H1 (cell line): ENCODE measurements around the gene LSG1. TPM values are rescaled to one million over a fixed set of nuclear protein-coding genes. Genes with fewer than 3 reads are reported as not detected.

Source experiments
- CTCF ChIA-PET: fragments of 300-600 bp; sonication (Branson Sonifier 250); formaldehyde crosslinking; loops from one replicate; lab custom pipeline; 2021; ENCODE audit not compliant: partially characterized antibody; lab: Charles Lee
- POLR2A ChIA-PET: fragments of 300-600 bp; sonication (Branson Sonifier 250); formaldehyde crosslinking; loops from one replicate; lab custom pipeline; 2021; ENCODE audit warnings: inconsistent platforms; ENCODE audit not compliant: partially characterized antibody; lab: Charles Lee
- DNase-seq, 2 experiments: peaks; one replicate each; pipeline versions ENCODE4 v3.0.0 to v3.0.0-alpha.2; 2010 to 2022; ENCODE audit warnings: low spot score in 2 of 2, low read depth in 1 of 2, mixed read lengths in 1 of 2
- FAIRE-seq: peaks from 2 replicates; lab custom pipeline; 2011; peaks lifted over from hg19 to GRCh38; lab: Jason Lieb, UNC
- H2AFZ ChIP-seq: 2 replicates; pipeline ENCODE4 v1.8.1; 2012; ENCODE audit warnings: low read length, inconsistent platforms
- H2AK5ac ChIP-seq: 2 replicates; pipeline ENCODE4 v1.6.1; 2013; ENCODE audit warnings: low read depth, low read length
- H2BK120ac ChIP-seq: replicated peaks from 2 replicates; pipeline ENCODE3; 2013; ENCODE audit warnings: low read depth, low read length, inconsistent platforms
- H2BK12ac ChIP-seq: 2 replicates; pipeline ENCODE4 v1.6.1; 2013; ENCODE audit warnings: low read depth, low read length
- H2BK15ac ChIP-seq: 2 replicates; pipeline ENCODE4 v1.6.1; 2013; ENCODE audit warnings: low read length
- H2BK20ac ChIP-seq: 2 replicates; pipeline ENCODE4 v1.6.1; 2013; ENCODE audit warnings: low read length
- H2BK5ac ChIP-seq: 2 replicates; pipeline ENCODE4 v1.6.1; 2013; ENCODE audit warnings: low read depth, low read length
- H3K14ac ChIP-seq: 2 replicates; pipeline ENCODE4 v1.6.1; 2013; ENCODE audit warnings: inconsistent platforms; ENCODE audit not compliant: insufficient read length
- H3K18ac ChIP-seq: 2 replicates; pipeline ENCODE4 v1.6.1; 2013; ENCODE audit warnings: low read length; ENCODE audit errors: extremely low read depth
- H3K23ac ChIP-seq: 2 replicates; pipeline ENCODE4 v1.6.1; 2013; ENCODE audit warnings: inconsistent platforms; ENCODE audit not compliant: insufficient read length
- H3K23me2 ChIP-seq: 2 replicates; pipeline ENCODE4 v1.6.1; 2013; ENCODE audit warnings: low read depth, low read length
- H3K27ac ChIP-seq: 2 replicates; pipeline ENCODE4 v1.6.1; 2011; ENCODE audit warnings: low read depth, low read length, inconsistent platforms
- H3K27me3 ChIP-seq, 4 experiments: replicated peaks in 1 of 4; 1 replicate in 1 of 4; 2 replicates in 3 of 4; pipeline versions ENCODE4 v1.6.1 to v1.8.1; 2011 to 2013; ENCODE audit warnings: low read length in 3 of 4, mild to moderate bottlenecking in 3 of 4, inconsistent platforms in 2 of 4, mixed read lengths in 2 of 4, moderate library complexity in 1 of 4; ENCODE audit not compliant: control insufficient read depth in 3 of 4, insufficient read depth in 3 of 4; ENCODE audit errors: extremely low read depth in 1 of 4
- H3K36me3 ChIP-seq, 4 experiments: 2 replicates each; pipeline versions ENCODE4 v1.6.1 to v1.8.1; 2011 to 2013; ENCODE audit warnings: mild to moderate bottlenecking in 4 of 4, low read length in 3 of 4, moderate library complexity in 2 of 4, control low read depth in 1 of 4, inconsistent platforms in 1 of 4; ENCODE audit not compliant: insufficient read depth in 4 of 4, control insufficient read depth in 2 of 4
- H3K4ac ChIP-seq: replicated peaks from 2 replicates; pipeline ENCODE3; 2013; ENCODE audit warnings: low read length, low read depth, mixed read lengths, inconsistent platforms; ENCODE audit not compliant: insufficient read length
- H3K4me1 ChIP-seq, 4 experiments: replicated peaks in 1 of 4; 1 replicate in 1 of 4; 2 replicates in 3 of 4; pipeline versions ENCODE4 v1.6.1 to v1.8.1; 2011 to 2013; ENCODE audit warnings: low read length in 3 of 4, inconsistent platforms in 2 of 4, mixed read lengths in 1 of 4; ENCODE audit not compliant: insufficient read depth in 4 of 4, control insufficient read depth in 3 of 4
- H3K4me2 ChIP-seq, 2 experiments: 2 replicates each; pipeline versions ENCODE4 v1.6.1 to v1.8.1; 2011 to 2013; ENCODE audit warnings: low read depth in 2 of 2, low read length in 2 of 2, control low read depth in 1 of 2, inconsistent platforms in 1 of 2, mild to moderate bottlenecking in 1 of 2; ENCODE audit not compliant: insufficient read depth in 1 of 2
- H3K4me3 ChIP-seq, 4 experiments: fragments of 200-600, 300-600 bp in 1 of 4; sonication (generic), shearing (Covaris generic), sonication (Bioruptor Twin) in 1 of 4; 2 replicates each; pipeline versions ENCODE4 v1.5.1 to v1.8.1; 2011 to 2016; ENCODE audit warnings: low read length in 4 of 4, low read depth in 3 of 4, control low read depth in 2 of 4, inconsistent platforms in 2 of 4, mild to moderate bottlenecking in 2 of 4, mixed read lengths in 1 of 4, moderate library complexity in 1 of 4; ENCODE audit not compliant: insufficient read depth in 2 of 4; ENCODE audit errors: extremely low read depth in 1 of 4
- H3K56ac ChIP-seq: replicated peaks from 2 replicates; pipeline ENCODE3; 2013; ENCODE audit warnings: low read depth, mild to moderate bottlenecking, mixed read lengths, low read length, inconsistent platforms; ENCODE audit not compliant: insufficient read length
- H3K79me1 ChIP-seq: 2 replicates; pipeline ENCODE4 v1.6.1; 2013; ENCODE audit warnings: low read depth, low read length, control low read depth
- H3K79me2 ChIP-seq, 2 experiments: 2 replicates each; pipeline versions ENCODE4 v1.6.1 to v1.8.1; 2012 to 2013; ENCODE audit warnings: low read length in 2 of 2, mild to moderate bottlenecking in 2 of 2, inconsistent platforms in 1 of 2; ENCODE audit not compliant: insufficient read depth in 2 of 2, control insufficient read depth in 1 of 2
- H3K9ac ChIP-seq, 4 experiments: replicated peaks in 1 of 4; 1 replicate in 1 of 4; 2 replicates in 3 of 4; pipeline versions ENCODE4 v1.6.1 to v1.8.1; 2011 to 2013; ENCODE audit warnings: low read depth in 3 of 4, low read length in 3 of 4, control low read depth in 2 of 4, mild to moderate bottlenecking in 2 of 4, moderate library complexity in 2 of 4, inconsistent platforms in 1 of 4; ENCODE audit errors: extremely low read depth in 1 of 4
- H3K9me3 ChIP-seq, 2 experiments: 2 replicates each; pipeline versions ENCODE4 v1.6.1 to v1.8.1; 2012 to 2013; ENCODE audit warnings: mild to moderate bottlenecking in 2 of 2, moderate library complexity in 2 of 2, control low read depth in 1 of 2, inconsistent platforms in 1 of 2, low read depth in 1 of 2, low read length in 1 of 2, mixed read lengths in 1 of 2; ENCODE audit not compliant: insufficient read depth in 2 of 2
- H4K20me1 ChIP-seq, 2 experiments: replicated peaks in 1 of 2; 2 replicates each; pipeline versions ENCODE3 to v1.8.1; 2011 to 2013; ENCODE audit warnings: inconsistent platforms in 2 of 2, low read length in 2 of 2, mild to moderate bottlenecking in 1 of 2; ENCODE audit not compliant: insufficient read depth in 2 of 2, control insufficient read depth in 1 of 2
- H4K5ac ChIP-seq: 2 replicates; pipeline ENCODE4 v1.6.1; 2013; ENCODE audit warnings: low read length, low read depth, mixed read lengths, inconsistent platforms; ENCODE audit not compliant: insufficient read length
- H4K8ac ChIP-seq: 2 replicates; pipeline ENCODE4 v1.8.0; 2013; ENCODE audit warnings: mild to moderate bottlenecking, moderate library complexity, low read length, inconsistent platforms; ENCODE audit not compliant: insufficient read depth; ENCODE audit errors: extremely low read depth
- H4K91ac ChIP-seq: replicated peaks from 2 replicates; pipeline ENCODE3; 2013; ENCODE audit warnings: low read length, mixed read lengths, inconsistent platforms; ENCODE audit not compliant: insufficient read length
- CHD2 ChIP-seq: IDR thresholded peaks from 2 replicates; pipeline ENCODE4 v1.6.1; 2012; ENCODE audit warnings: low read length, improper control_type of control experiment
- HDAC6 ChIP-seq: IDR thresholded peaks from one replicate; pipeline ENCODE4 v1.7.1; 2012; ENCODE audit warnings: low read depth, mild to moderate bottlenecking, inconsistent platforms, low read length, moderate library complexity
- JUND ChIP-seq: IDR thresholded peaks from 2 replicates; pipeline ENCODE4 v1.6.1; 2011; ENCODE audit warnings: mild to moderate bottlenecking, improper control_type of control experiment, low read length
- PHF8 ChIP-seq: fragments of 200-600 bp; sonication (generic); conservative IDR thresholded peaks from 2 replicates; pipeline ENCODE4 v1.7.1; 2012; ENCODE audit warnings: low read depth, mild to moderate bottlenecking, inconsistent platforms, low read length, moderate library complexity
- SP1 ChIP-seq: IDR thresholded peaks from 2 replicates; pipeline ENCODE4 v1.6.1; 2011; ENCODE audit warnings: low read depth, low read length
- WGBS, 2 experiments: shearing (Covaris generic) in 1 of 2; methylation state at CpG; one replicate each; pipeline versions ENCODE4 v1.1.6 to v1.1.7; 2013 to 2015; ENCODE audit warnings: low lambda C conversion rate in 2 of 2, mixed read lengths in 2 of 2, inconsistent platforms in 1 of 2, low coverage in 1 of 2, missing lambda C conversion rate in 1 of 2; ENCODE audit not compliant: insufficient replicate concordance in 2 of 2, insufficient coverage in 1 of 2, insufficient read length in 1 of 2; ENCODE audit errors: extremely low coverage in 1 of 2, missing lambda C conversion rate in 1 of 2; 5-methylcytosine and 5-hydroxymethylcytosine counted together
- polyA plus RNA-seq, 7 experiments: library from polyadenylated mRNA; depleted of rRNA in 3 of 7; stranded (reverse) in 5 of 7; unstranded in 2 of 7; fragments of >200 nt in 5 of 7; fragments of 200-250 nt in 2 of 7; gene quantifications; 1 replicate in 5 of 7; 2 replicates in 1 of 7; 4 replicates in 1 of 7; pipeline versions ENCODE4 v1.2.1 to v1.2.3, GENCODE V29; 2011 to 2013; ENCODE audit warnings: missing spikeins in 2 of 7, mixed read lengths in 2 of 7
- total RNA-seq: library from RNA; stranded (reverse); fragmentation: NEBNext Ultra II Directional; extraction: Animal tissue kit (Norgen Biotek cat#: 25700); gene quantifications from 2 replicates; pipeline ENCODE4 v1.2.1, GENCODE V29; 2021

The LSG1 gene
- total and polyA plus RNA-seq, 2 of the 8 experiments (the other 6 are each of a cell fraction or from before 2014, with no cell fraction given) = 23.7 to 47.6 TPM

DNA sequence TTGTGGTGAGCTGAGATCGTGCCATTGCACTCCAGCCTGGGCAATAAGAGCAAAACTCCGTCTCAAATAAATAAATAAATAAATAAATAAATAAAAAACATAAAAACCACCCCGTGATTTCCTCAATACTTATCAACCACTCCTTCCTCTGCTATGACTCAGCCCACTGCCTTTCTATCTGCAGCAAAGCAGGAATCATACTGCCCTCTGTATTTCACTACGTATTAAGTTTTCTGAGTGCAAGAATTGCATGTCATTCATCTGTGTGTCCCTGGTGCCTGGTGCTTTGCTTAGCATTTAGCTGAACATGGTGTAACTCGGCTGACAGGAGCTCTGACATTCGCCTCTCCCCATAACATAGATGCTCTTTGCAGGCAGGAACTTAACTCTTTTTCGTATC is 7.1 kb downstream of the LSG1 start:
- Histone ChIP-seq H4K20me1 (peaks cover 2% of the 10 kb centered on the region in 2 experiments), H2AK5ac (no peak overlapping the region), H3K27ac (no peak overlapping the region), H3K9ac (peak overlapping the region in 1 of 4 experiments; percentile 8; a peak in 1 of 7 replicates), H3K18ac (no peak overlapping the region), H2BK120ac (no peak overlapping the region), H3K23me2 (no peaks in the 10 kb centered on the region), H3K23ac (no peak overlapping the region), H2BK20ac (no peak overlapping the region), H2BK5ac (no peak overlapping the region), H4K91ac (no peak overlapping the region), H3K79me2 (peaks cover 0 to 20% of the 10 kb centered on the region in 2 experiments; a peak in 2 of 4 replicates), H3K79me1 (no peaks in the 10 kb centered on the region), H3K9me3 (no peaks in the 10 kb centered on the region), H3K4me3 (no peak overlapping the region), H3K27me3 (no peaks in the 10 kb centered on the region), H3K14ac (no peak overlapping the region), H2BK12ac (no peak overlapping the region), H3K4ac (no peak overlapping the region), H2BK15ac (no peak overlapping the region), H4K5ac (no peak overlapping the region), H4K8ac (no peak overlapping the region), H3K4me2 (no peak overlapping the region), H3K36me3 (peaks cover 8 to 38% (median 31%) of the 10 kb centered on the region in 4 experiments), H3K56ac (no peak overlapping the region), H3K4me1 (no peaks in the 10 kb centered on the region), H2AFZ (no peak overlapping the region)
- WGBS, 2 experiments = 93% methylated on average over 7 of the region's 7 CpGs; no CpG with 5 or more reads in 1 of the 2 experiments
- DNase-seq (no peak), FAIRE-seq (no peak)
- TF ChIP-seq JUND = no peak
- no peak for TF ChIP-seq CHD2
- TF ChIP-seq SP1 = no peak
- TF ChIP-seq PHF8 = no peak
- no peak for TF ChIP-seq HDAC6
- ChIA-PET POLR2A (no interaction called here), CTCF (interaction anchor here (13.0 kb wide), 1 partner anchor 19 kb away, joined by 110 read pairs; the partner anchor contains the start of gene FAM43A)
